ENCODE results near the gene IFITM2. TPM values are rescaled to one million over a fixed set of nuclear protein-coding genes. Genes with fewer than 3 reads are reported as not detected.
A peak's percentile ranks its signal among the peaks of the same experiment; 100 is the strongest.
"Not testable (repeated sequence)": the region's sequence is repeated elsewhere in the genome, so short reads cannot be mapped to it uniquely, and the experiment has no call there.

IFITM2 gene
- polyA plus RNA-seq, 1 experiment = 219 TPM

GRCh38 chr11:316031-316701, 8.6 kb downstream of the IFITM2 start:
- Histone ChIP-seq H3K9me3 (ENCODE audit: control insufficient read depth, insufficient read depth, low read length) (peaks cover 7% of the 10 kb centered on the region; the same call in 1 of the 2 replicates), H3K27me3 (ENCODE audit: control insufficient read depth, insufficient read depth, low read length) (no peaks in the 10 kb centered on the region), H3K27ac (ENCODE audit: low read depth, low read length) (no peak overlapping the region), H3K4me3 (ENCODE audit: low read depth, low read length) (0 out of 2 replicates have a peak overlapping the region, but pooled peaks have one; percentile 4)
- TF ChIP-seq CTCF (IDR thresholded peaks at IDR 0.05; ENCODE audit: low read depth, low read length) = no peak
- ChIA-PET POLR2A (interaction anchor here (2.0 kb wide), 1 partner anchor 39 kb away, joined by 8 read pairs; no protein-coding TSS in a partner anchor), CTCF (interaction anchor here (1.3 to 1.4 kb wide), 2 partner anchors 10 to 11 kb away, joined by 5 to 6 read pairs; no protein-coding TSS in a partner anchor)
- DNase-seq (ENCODE audit: low read depth, low spot score) = no peak

- ChIA-PET POLR2A (interaction anchor here (2.0 kb wide), 1 partner anchor 39 kb away, joined by 8 read pairs; no protein-coding TSS in a partner anchor), CTCF (interaction anchor here (1.0 to 1.4 kb wide), 4 partner anchors 11 to 202 kb away, joined by 3 to 6 read pairs (median 4); no protein-coding TSS in a partner anchor)
- Histone ChIP-seq H3K4me3 (ENCODE audit: low read depth, low read length) (no peak overlapping the region), H3K27me3 (ENCODE audit: control insufficient read depth, insufficient read depth, low read length) (no peaks in the 10 kb centered on the region), H3K9me3 (ENCODE audit: control insufficient read depth, insufficient read depth, low read length) (peaks cover 7% of the 10 kb centered on the region; the same call in 1 of the 2 replicates), H3K27ac (ENCODE audit: low read depth, low read length) (no peak overlapping the region)
- no peak for TF ChIP-seq CTCF (IDR thresholded peaks at IDR 0.05; ENCODE audit: low read depth, low read length)
- no peak for DNase-seq (ENCODE audit: low read depth, low spot score)
Observed at GRCh38 chr11:316891-317301, 9.3 kb downstream of the IFITM2 start.

- H3K9me3 ChIP-seq (ENCODE audit: control insufficient read depth, insufficient read depth, low read length); H3K27me3 ChIP-seq (ENCODE audit: control insufficient read depth, insufficient read depth, low read length); POLR2A ChIA-PET; H3K27ac ChIP-seq (ENCODE audit: low read depth, low read length); DNase-seq (ENCODE audit: low read depth, low spot score): not testable (repeated sequence)
- CTCF ChIA-PET = interaction anchor here (1.0 to 1.4 kb wide), 4 partner anchors 12 to 201 kb away, joined by 3 to 6 read pairs (median 4); no protein-coding TSS in a partner anchor
- peak overlapping the region; percentile 45 for H3K4me3 ChIP-seq (ENCODE audit: low read depth, low read length)
Observed at GRCh38 chr11:317668-318404, 10.2 kb downstream of the IFITM2 start.

- DNase-seq (ENCODE audit: low read depth, low spot score); H3K27me3 ChIP-seq (ENCODE audit: control insufficient read depth, insufficient read depth, low read length); H3K9me3 ChIP-seq (ENCODE audit: control insufficient read depth, insufficient read depth, low read length); CTCF ChIA-PET; POLR2A ChIA-PET; H3K27ac ChIP-seq (ENCODE audit: low read depth, low read length): not testable (repeated sequence)
- peak overlapping the region; percentile 60 for H3K4me3 ChIP-seq (ENCODE audit: low read depth, low read length)
Observed at GRCh38 chr11:318405-319120, 10.9 kb downstream of the IFITM2 start.

- H3K27ac ChIP-seq (ENCODE audit: low read depth, low read length) = peak overlapping the region; percentile 31
- POLR2A ChIA-PET; H3K9me3 ChIP-seq (ENCODE audit: control insufficient read depth, insufficient read depth, low read length); H3K27me3 ChIP-seq (ENCODE audit: control insufficient read depth, insufficient read depth, low read length); CTCF ChIA-PET; DNase-seq (ENCODE audit: low read depth, low spot score): not testable (repeated sequence)
- peak overlapping the region; percentile 77 for H3K4me3 ChIP-seq (ENCODE audit: low read depth, low read length)
Observed at GRCh38 chr11:319121-319887, 11.7 kb downstream of the IFITM2 start.

- POLR2A ChIA-PET; DNase-seq (ENCODE audit: low read depth, low spot score); CTCF ChIA-PET; H3K9me3 ChIP-seq (ENCODE audit: control insufficient read depth, insufficient read depth, low read length); H3K27me3 ChIP-seq (ENCODE audit: control insufficient read depth, insufficient read depth, low read length): not testable (repeated sequence)
- Histone ChIP-seq H3K27ac (ENCODE audit: low read depth, low read length) (peak overlapping the region; percentile 31), H3K4me3 (ENCODE audit: low read depth, low read length) (peak overlapping the region; percentile 84)
Observed at GRCh38 chr11:319888-320273, 12.3 kb downstream of the IFITM2 start.
